GM11168 (cell line): Measurements from ENCODE around the gene ASS1.

Experiments
- in situ Hi-C: fragments of 300-500 bp; cut with MboI; formaldehyde crosslinking; loops from one replicate; pipeline ENCODE4 v1.12.0; 2022; ENCODE audit warnings: low sequenced_read_pairs; ENCODE audit not compliant: unreplicated experiment

ASS1 gene

GRCh38 chr9:130522233-130522808 lies 77.6 kb downstream of the ASS1 start:
- in situ Hi-C loops: no loop called here

GRCh38 chr9:130523921-130524320 lies 79.2 kb downstream of the ASS1 start:
- in situ Hi-C loops: no loop called here

- in situ Hi-C loops: no loop called here
Measured at GRCh38 chr9:130526193-130526853, 81.6 kb downstream of the ASS1 start.

GRCh38 chr9:130526854-130527650 lies 82.3 kb downstream of the ASS1 start:
- in situ Hi-C loops: no loop called here

GRCh38 chr9:130527651-130528310 lies 83.0 kb downstream of the ASS1 start:
- in situ Hi-C loops: no loop called here

- in situ Hi-C loops: no loop called here
Measured at GRCh38 chr9:130528674-130529073, 83.9 kb downstream of the ASS1 start.

- in situ Hi-C loops: no loop called here
Measured at GRCh38 chr9:130530938-130531337, 86.2 kb downstream of the ASS1 start.

- in situ Hi-C loops: no loop called here
Measured at GRCh38 chr9:130531670-130532069, 86.9 kb downstream of the ASS1 start.

- in situ Hi-C loops: no loop called here
Measured at GRCh38 chr9:130532426-130533080, 87.8 kb downstream of the ASS1 start.

GRCh38 chr9:130535818-130536521 lies 91.2 kb downstream of the ASS1 start:
- in situ Hi-C loops: no loop called here

- in situ Hi-C loops: no loop called here
Measured at GRCh38 chr9:130536701-130537107, 91.9 kb downstream of the ASS1 start.

GRCh38 chr9:130537346-130538050 lies 92.7 kb downstream of the ASS1 start:
- in situ Hi-C loops: no loop called here

- in situ Hi-C loops: no loop called here
Measured at GRCh38 chr9:130539420-130540223, 94.9 kb downstream of the ASS1 start.

- in situ Hi-C loops: no loop called here
Measured at GRCh38 chr9:130541533-130541932, 96.8 kb downstream of the ASS1 start.

GRCh38 chr9:130542038-130542437 lies 97.3 kb downstream of the ASS1 start:
- in situ Hi-C loops: no loop called here

GRCh38 chr9:130542457-130543228 lies 97.9 kb downstream of the ASS1 start:
- in situ Hi-C loops: no loop called here

GRCh38 chr9:130543368-130543767 lies 98.6 kb downstream of the ASS1 start:
- in situ Hi-C loops: no loop called here

- in situ Hi-C loops: no loop called here
Measured at GRCh38 chr9:130543859-130544258, 99.1 kb downstream of the ASS1 start.
